CD4-positive, alpha-beta T cell treated with Interleukin-4 for 1 hour (primary cell): ENCODE data around the gene KIAA0930.
"Not testable (repeated sequence)": the region's sequence is repeated elsewhere in the genome, so short reads cannot be mapped to it uniquely, and the experiment has no call there.

Experiments used
- DNase-seq, 2 donors: peaks; one replicate each; pipeline ENCODE4 v3.0.0-alpha.2; 2020 to 2022

The KIAA0930 gene

DNA sequence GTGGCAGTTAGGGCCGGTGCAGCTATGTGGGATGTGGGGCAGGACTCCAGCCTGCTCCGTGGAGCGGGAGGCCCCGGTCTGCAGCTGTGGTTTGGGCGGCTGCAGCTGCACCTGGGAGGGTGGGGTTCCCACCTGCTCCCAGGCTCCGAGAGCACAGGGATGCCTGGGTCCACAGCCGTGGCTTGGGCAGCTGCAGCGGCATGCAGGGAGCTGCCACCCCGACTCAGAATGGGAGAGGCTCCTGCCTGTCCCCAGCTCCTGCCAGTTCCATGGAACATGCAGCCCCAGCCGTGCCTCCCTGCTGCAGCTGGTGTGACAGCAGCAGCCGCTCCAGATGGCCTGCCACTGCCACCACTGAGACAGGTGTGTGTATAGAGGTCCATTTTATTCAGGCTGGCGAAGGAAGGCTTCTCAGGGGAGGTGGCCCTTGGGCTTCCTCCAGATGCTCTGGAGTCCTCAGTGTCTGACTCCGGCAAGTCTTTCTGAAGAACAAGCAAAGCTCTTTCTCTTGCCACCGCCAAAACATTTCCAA is 22.3 kb upstream of the KIAA0930 start:
- DNase-seq = no peak

DNA sequence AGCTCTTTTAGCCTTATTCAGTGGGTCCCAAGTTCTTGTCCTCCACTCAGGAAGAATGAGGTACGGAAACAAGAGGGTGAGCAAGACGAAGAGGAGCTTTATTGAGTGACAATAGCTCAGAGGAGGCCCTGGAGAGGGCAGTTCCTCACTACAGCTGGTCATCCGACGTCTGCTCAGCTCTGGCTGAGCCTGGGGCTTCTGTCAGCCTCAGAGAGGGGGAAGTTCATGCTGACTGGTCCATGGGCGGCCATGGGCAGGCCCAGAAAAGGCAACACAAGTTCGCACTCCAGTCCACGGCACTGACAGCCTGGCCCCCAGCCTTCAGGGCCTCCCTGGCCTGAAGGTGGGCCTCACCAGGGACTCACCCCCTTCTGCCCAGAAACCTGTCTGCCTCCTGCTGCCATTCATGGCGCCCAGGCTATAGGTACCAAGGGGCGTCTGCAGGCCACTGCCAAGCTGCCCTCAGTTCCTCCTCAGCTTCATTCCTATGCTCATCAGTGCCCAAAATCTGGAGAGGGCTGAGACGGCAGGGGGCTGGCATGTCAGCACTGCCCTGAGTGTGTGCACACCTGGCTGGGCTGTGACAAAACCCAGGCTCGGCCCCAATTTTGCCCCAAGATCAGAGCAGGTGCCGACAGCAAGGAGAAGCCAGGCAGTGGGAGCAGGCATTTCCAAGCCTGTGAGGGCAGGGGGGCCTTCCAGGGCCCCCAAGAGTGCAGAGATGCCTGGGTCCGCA is 21.7 kb upstream of the KIAA0930 start:
- DNase-seq = peak in 1 of 2 donors; percentile 48

DNA sequence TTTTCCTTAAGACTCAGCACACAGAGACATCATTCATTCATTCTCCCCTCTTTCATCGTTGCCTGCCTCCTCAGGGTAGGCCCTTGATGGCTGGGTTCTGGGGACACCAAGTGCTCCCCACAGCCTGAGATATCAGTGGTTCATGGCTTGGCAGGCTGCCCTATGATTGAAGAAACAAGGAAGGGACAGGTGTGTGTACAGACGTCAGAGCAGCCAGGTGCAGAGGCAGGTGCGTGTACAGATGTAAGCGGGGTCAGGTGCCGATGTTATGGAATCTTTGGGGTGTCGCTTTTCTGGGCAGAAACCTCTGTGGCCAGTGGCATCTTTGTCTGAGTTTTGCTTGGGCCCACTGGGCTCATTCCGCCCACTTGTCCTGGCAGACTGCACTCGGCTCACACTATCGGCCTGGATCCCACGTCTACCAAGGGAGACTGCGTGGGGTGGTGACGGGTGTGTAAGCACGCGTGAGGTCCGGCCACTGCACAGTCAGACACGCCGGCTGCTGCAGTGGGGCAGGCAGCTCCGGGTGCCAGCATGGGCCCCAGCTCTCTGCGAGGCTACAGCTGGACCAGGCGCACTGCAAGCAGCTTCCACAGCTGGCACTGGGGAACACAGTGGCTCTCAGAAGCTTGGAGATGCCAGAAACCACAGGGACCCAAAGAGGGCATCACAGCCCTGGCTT is 20.9 kb upstream of the KIAA0930 start:
- DNase-seq = no peak

DNA sequence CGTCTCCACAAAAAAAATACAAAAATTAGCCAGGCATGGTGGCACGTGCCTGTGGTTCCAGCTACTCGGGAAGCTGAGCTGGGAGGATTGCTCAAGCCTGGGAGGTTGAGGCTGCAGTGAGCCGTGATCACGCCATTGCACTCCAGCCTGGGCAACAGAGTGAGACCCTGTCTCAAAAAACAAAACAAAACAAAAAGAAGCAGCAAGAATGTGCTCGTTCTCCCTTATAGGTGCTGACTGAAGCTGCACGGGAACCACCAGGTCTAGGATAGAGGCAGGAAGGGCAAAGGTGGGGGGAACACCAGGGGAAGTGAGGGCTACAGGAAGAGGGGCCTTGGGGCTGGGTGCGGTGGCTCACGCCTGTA is 19.7 kb upstream of the KIAA0930 start:
- DNase-seq = not testable (repeated sequence)

DNA sequence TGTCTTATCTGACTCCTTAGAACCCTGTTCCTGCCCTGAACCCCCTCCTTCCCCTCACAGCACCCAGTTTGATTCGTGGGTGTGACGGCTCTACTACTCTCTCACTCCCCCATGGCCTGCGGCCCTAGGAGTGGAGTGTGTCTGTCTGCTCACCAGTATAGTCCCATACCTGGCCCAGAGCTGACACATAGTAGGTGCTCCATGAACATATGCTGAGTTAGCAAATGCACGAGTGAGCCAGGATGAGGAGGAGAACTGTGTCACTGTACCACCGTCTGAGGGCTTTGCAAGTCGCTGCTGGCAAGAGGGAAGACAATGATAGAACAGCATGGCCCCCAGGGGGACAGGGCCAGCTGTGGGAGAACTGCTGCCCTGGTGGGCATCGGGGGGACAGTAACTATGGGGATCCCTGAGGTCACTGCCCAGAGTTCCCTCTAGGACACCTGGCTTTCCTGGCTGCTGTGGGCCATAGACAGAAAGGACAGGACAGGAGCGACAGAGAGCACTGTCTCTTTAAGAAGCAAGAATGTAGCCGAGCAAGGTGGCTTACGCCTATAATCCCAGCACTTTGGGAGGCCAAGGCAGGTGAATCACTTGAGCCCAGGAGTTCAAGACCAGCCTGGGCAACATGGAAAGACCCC is 19.2 kb upstream of the KIAA0930 start:
- DNase-seq = no peak

DNA sequence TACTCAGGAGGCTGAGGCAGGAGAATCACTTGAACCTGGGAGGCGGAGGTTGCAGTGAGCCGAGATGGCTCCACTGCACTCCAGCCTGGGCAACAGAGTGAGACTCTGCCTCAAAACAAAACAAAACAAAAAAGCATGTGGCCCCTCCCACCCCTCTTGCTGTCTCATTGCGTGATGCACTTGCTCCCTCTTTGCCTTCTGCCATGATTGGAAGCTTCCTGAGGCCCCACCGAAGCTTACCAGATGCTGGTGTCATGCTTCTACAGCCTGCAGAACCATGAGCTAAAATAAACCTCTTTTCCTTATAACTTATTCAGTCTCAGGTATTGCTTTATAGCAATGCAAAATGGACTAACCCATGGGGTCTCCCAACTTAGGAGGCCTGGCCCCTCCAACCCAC is 17.2 kb upstream of the KIAA0930 start:
- not testable (repeated sequence) for DNase-seq

DNA sequence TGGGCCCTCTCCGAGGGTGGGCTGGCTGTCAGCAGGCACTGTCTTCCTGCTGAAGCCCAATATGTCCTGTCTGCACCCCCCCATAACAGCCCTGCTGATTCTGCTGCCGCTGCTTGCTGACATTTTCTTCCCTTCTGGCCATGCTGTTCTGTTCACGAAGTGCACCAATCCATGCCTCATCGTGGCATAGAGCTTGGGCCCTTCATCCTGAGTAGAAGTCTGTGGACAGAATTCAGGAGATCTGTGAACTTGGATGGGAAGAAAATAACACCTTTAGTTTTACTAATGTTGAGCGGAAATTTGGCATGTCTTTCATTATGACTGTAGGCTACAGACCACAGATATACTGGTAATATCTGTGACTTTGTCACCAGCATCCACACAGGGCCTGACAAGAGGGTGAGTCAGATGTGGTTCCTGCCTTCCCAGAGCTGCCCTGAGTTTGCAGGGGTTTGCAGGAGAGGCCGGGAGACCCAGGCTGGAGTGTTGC is 14.1 kb upstream of the KIAA0930 start:
- DNase-seq = no peak

DNA sequence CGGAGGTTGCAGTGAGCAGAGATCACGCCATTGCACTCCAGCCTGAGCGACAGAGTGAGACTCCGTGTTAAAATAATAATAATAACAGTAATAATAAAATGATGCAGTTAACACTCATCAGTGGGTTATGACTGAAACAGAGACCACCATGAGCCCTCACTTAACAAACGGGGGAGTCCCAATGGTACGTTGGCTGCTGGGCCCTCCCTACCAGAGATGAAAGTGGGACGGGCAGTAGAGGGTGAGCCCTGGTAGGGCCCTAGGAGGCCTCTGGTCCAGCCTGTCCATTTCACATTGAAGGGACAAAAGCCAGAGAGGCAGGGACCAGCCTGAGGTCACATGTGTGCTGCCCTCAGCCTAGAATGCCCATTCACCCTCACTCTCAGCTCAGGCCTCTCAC is 13.7 kb upstream of the KIAA0930 start:
- DNase-seq = no peak

DNA sequence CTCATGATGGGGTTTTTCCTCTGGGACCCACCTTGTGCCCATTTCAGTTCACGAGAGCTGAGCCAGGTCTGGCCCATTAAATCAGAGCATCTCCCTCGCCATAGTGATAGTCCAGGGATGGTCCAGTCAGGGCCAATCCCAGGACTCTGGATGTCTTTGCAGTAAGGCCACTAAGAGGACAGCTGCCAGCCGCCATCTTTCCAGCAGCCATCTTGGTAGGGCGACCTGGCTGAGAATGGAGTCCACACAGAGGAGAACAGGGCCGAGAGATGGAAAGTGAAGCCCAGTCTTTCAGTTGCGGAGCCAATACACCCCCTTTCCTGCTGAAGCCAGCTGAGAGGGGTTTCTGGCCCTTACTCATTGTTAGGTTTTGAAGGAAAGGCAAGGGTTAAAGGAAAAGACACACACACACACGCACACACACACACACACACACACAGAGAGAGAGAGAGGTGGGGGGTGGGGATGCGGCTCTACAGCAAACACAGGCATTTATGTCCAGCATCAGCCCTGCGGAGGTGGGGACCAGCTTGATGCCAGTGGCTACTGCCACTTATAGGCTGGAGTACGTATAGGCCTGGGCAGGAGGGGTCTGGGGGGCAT is 12.4 kb upstream of the KIAA0930 start:
- DNase-seq = no peak

DNA sequence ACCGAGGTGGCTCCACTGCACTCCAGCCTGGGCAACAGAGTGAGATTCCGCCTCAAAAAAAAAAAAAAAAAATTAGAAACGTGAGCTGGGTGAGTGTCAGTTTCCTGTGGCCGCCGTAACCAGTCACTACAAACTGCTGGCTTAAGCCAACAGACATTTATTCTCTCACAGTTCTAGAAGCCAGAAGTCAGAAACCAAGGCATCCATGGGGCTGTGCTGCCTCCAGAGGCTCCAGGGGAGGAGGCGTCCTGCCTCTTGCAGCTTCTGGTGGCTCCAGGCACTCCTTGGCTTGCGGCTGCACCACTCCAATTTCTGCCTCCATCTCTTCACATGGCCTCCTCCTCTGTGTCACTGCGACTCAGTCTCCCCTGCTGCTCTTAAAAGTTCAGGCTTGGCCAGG is 11.1 kb upstream of the KIAA0930 start:
- peak in 1 of 2 donors; percentile 6 for DNase-seq

DNA sequence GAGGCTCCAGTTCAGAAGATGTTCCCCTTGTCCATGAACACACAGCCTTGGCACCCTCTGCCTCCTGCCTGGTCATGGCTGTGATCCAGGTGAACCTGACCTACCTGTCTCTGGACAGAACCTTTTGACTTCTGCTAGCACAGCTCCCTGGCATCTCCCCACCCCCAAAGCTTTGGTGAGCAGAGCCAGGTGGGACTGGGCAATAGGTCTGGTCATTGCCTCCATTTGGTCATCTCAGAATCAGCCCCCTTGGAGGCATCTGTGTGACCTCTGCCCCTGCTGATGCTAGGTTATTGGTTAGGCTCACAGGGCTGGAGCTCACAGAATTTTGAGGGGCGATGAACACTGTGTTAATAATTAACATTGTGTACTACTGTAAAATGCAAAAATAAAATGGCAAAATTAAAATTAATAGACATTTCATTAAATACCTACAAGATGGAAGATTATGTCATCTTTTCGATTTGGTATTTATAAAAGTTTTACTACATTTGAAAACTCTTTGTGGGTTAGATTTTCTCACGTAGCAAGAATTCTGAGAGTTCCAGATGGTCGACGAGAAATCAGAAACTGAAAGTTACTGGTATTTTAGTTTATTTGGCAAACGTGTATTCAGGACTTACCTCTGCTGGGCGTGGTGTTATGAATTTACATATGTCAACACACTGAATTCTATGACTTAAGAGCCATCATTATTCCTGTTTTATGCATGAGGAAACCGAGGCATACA is 8.3 kb upstream of the KIAA0930 start:
- no peak for DNase-seq

DNA sequence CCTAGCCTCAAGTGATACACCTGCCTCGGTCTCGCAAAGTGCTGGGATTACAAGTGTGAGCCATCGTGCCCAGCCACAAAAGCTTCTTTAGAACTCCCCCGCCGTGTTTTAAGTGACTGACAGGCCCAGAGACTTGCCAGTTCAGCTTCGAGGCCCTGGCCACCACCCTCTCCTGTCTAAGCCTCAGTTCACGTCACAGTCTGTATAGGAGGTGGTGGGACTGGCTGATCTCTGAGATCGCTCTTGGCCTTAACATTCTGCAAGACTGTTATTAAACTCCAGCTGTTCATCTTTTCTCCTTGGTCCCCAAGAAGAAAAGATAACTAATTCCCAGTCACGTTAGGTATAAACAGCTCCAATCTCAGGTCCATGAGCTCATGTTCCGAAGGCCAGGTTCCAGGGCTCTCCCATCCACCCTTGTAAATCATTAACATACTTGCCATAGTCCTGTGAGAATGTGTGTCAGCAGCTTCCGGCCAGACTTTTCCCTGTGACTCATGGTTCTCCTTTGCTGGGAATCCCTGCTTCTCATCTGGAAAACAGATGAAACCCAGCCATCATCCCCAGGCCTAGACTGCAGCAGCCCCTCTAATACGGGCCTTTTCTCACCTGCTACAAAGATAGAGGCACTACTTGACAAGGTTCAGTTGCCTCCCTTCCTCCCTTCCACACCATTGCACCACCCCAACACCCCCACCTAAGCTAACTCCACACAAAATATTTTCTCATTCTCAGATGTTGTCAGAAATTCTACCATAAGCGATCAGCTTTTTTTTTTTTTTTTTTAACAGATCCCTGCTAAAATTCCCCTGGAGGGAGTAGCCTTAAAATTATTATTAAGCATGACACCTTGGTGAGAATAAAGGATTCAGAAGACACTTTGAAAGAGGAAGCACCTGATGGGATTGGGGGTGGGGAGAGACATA is 5.6 kb upstream of the KIAA0930 start:
- DNase-seq = no peak

DNA sequence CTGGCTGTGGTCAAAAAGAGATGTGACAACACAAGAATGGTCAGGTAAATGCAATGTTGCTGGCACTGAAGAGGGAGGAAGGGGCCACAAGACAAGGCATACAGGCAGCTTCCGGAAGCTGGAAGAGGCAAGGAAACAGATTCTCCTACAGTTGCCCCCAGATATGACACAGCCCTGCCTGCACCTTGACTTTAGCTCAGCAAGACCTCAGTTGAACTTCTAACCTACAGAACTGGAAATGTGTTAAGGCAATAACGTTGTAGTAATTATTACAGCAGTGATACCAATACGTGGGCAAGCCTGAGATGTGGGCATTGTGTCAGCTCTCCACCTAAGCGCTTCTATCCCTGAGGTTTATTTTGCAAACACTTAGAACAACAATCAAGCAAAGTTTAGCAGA is 4.2 kb upstream of the KIAA0930 start:
- no peak for DNase-seq

DNA sequence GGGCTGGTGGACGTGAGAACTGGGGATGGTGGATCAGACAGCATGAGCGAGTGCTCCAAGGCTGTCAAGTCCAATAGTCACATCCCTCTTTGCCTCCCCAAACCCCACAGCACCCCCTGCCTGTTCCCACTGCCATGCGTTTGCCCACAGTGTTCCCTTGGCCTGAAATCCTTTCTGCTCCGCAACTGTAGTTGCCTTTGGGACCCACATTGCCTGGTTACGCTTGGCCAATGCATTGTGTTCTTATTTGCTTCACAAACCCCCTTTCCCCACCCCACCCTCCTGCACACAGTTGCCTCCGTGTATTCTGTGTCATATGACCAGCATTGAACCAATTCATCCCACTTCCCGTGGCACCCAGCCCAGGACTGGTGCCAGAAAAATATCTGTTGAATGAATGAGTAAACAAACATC is 2.1 kb upstream of the KIAA0930 start:
- no peak for DNase-seq

DNA sequence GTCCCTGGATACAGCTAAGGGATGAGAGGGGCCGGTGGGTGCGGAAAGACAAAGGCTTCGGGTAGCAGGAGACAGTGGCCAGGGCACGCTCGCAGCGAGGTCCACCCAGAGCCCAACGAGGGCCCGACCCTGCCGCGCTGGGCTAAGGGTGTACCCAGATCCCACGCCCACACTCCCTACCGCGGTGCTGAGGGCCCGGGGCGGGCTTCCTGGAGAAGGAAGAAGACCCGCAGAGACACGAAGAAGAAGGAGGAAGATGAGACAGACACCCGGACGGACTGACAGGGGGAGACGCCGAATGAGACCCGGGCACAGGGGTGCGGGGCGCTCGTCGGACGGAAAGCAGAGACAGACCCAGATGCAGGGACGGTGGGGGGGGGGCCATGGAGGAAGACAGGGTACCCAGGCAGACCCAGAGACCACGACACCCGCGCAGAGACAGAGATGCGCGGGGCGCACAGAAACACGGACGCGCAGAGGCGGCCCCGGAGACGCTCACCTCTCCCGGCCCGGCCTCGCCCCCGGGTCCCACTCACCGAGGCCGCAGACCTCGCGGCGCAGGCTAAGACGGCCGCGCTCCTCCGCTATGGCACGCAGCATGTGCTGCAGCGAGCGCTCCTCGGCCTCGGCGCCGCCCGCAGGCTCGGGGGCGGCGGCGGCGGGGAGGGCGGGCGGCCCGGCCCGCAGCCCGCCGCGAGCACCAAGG is 437 bp downstream of the KIAA0930 start:
- peak in 1 of 2 donors; percentile 30 for DNase-seq

DNA sequence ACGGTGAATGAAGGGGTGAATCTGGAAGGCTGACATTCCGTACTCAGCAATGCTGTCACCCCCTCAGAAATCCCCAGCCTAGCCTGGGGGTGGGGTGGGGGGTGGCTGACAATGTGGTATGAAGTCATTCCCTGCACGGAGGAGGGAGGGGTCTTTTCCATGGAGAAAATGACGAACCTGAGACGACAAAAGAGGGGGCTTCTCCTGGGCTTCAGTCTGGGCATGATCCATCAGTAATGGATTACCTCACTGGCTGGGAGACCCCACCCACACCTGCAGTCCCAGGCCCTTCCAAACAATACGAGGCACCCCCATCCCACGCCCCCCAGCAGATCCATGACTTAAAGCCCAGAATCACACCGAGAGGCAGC is 1.0 kb downstream of the KIAA0930 start:
- no peak for DNase-seq

DNA sequence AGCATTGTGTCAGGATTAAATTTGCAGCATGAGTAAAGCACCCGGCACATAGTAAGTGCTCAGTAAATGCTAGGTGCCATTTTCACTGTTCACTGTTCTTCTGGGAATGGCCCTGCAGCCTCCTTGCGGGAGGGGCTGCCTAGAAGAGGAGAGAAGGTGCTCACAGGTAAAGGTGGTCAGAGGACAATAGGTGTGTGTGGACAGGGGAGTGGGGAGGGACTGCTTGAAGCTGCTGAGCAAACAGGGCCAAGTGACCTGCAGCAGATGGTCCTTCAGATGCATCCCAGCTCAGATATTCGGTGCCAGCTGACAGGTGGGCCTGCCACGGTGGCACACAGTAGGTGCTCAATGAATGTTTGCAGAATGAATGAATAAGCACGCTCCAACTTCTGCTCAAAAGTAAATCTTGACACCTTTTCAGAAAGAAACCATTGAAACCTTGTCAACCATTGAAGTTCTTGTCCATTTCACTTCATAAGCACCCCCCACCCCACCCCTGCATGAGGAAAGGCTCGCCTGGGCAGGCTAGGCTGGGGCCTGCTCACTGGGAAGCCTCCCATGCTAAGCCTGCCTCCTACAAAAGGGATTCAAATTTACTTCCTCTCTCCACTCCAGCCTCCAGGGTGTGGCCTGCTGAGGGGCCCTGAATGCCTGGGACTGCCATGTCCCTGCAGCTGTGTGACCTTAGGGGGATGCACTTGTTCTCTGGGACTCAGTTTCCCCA is 1.6 kb downstream of the KIAA0930 start:
- no peak for DNase-seq

DNA sequence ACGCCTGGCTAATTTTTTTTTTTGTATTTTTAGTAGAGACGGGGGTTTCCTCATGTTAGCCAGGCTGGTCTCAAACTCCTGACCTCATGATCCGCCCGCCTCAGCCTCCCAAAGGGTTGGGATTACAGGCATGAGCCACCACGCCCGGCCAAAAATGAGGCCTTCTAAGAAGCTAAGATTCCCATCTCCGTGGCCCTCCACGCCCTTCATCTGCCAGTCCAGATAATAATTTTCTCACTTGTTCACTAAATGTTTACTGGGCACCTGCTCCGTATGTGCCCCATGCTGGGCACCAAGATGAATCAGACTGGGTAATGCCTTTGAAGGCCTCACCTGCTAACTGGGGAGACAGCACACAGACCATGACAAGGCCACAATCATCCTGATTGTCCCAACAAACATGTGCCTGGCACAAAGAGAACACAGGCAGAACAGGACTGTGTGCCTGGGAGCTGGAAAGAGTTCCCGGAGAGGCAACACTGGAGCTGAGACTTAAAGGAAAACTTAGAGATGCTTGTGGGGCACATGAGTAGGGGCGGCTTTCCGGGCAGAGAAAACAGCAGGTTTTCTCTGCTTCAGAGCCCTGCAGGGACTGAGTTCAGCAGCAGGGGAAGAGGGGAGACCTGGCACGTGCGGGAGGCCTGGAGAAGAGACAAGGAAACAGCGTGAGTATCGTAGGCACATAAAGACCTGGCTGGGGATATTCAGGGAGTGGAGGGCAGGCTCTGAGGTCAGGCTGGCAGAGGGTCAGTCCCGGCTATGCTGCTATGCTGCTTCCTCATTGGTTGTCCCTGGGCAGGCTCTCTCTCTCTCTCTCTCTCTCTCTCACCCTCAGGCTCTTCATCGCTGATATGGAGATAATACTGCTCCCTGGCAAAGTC is 2.4 kb downstream of the KIAA0930 start:
- no peak for DNase-seq
